ENCODE measurements around the gene IFFO2. TPM values are rescaled to one million over a fixed set of nuclear protein-coding genes. Genes with fewer than 3 reads are reported as not detected.

Gene IFFO2
- total and polyA plus RNA-seq, 4 donors = 0.88 to 7.4 (median 3.0) TPM

DNA sequence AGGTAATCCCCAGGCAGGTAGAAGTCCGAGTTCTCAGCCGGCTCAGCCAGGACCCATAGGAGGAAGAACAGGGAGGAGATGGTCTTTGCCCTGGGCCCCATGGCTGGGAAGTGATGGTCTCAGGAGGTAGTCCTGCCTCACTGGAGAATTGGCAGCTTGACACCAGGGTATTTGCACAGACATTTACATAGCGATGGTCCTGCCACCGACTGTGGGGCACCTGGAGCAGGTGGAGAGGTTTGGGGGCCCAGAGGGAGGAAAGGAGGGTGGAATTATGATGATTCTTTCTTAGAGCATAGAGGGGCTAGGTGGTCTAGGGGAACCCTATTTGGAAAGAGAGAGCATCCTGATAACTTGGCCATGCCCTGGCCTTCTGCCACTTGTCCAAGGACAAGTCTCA is 96.9 kb downstream of the IFFO2 start, which contains the start of gene TAS1R2:
TAS1R2 (minus strand) TSS at position 101 of the 400 bp plus-strand sequence; CDS start at position 101, 0 bp downstream.
- Histone ChIP-seq H3K9me3 (ENCODE audit: control insufficient read depth in 4 of 4, low read length in 3 of 4) (no peaks in the 10 kb centered on the region), H3K4me3 (ENCODE audit: low read depth in 1 of 3, low read length in 3 of 3) (no peak within 1 kb of the TSS), H3K9ac (ENCODE audit: low read depth in 1 of 2, low read length in 2 of 2) (no peak within 1 kb of the TSS), H3K27ac (ENCODE audit: low read depth in 1 of 2, low read length in 2 of 2) (no peak within 1 kb of the TSS), H3K4me1 (ENCODE audit: control insufficient read depth in 4 of 4, insufficient read depth in 4 of 4, low read length in 3 of 4) (no peaks in the 10 kb centered on the region), H3K27me3 (ENCODE audit: control insufficient read depth in 4 of 4, insufficient read depth in 4 of 4, low read length in 3 of 4) (no peaks in the 10 kb centered on the region), H3K36me3 (ENCODE audit: control insufficient read depth in 4 of 4, insufficient read depth in 3 of 4, low read depth in 1 of 4, low read length in 3 of 4) (no peaks in the 10 kb centered on the region)
- 71% methylated on average over 4 of the region's 4 CpGs for WGBS
- no peak for DNase-seq (ENCODE audit: low spot score)
- TF ChIP-seq EGR1 (IDR thresholded peaks at IDR 0.05; ENCODE audit: low read depth in 2 of 2) (no peak), NR2F2 (IDR thresholded peaks at IDR 0.05) (no peak), JUND (IDR thresholded peaks at IDR 0.05) (no peak), GABPA (IDR thresholded peaks at IDR 0.05 in 1 of 2, conservative IDR thresholded peaks at IDR 0.05 in 1 of 2) (no peak), FOXA2 (IDR thresholded peaks at IDR 0.05) (no peak), FOXA1 (IDR thresholded peaks at IDR 0.05) (no peak), HNF4G (IDR thresholded peaks at IDR 0.05) (no peak), YY1 (IDR thresholded peaks at IDR 0.05) (no peak), TAF1 (conservative IDR thresholded peaks at IDR 0.05) (no peak), SP1 (IDR thresholded peaks at IDR 0.05) (no peak), HNF4A (conservative IDR thresholded peaks at IDR 0.05) (no peak), RAD21 (IDR thresholded peaks at IDR 0.05) (no peak), RXRA (IDR thresholded peaks at IDR 0.05) (no peak)
- TF ChIP-seq, protein P1, sequence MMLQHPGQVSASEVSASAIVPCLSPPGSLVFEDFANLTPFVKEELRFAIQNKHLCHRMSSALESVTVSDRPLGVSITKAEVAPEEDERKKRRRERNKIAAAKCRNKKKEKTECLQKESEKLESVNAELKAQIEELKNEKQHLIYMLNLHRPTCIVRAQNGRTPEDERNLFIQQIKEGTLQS (IDR thresholded peaks at IDR 0.05) = no peak
- TF ChIP-seq, protein P2, sequence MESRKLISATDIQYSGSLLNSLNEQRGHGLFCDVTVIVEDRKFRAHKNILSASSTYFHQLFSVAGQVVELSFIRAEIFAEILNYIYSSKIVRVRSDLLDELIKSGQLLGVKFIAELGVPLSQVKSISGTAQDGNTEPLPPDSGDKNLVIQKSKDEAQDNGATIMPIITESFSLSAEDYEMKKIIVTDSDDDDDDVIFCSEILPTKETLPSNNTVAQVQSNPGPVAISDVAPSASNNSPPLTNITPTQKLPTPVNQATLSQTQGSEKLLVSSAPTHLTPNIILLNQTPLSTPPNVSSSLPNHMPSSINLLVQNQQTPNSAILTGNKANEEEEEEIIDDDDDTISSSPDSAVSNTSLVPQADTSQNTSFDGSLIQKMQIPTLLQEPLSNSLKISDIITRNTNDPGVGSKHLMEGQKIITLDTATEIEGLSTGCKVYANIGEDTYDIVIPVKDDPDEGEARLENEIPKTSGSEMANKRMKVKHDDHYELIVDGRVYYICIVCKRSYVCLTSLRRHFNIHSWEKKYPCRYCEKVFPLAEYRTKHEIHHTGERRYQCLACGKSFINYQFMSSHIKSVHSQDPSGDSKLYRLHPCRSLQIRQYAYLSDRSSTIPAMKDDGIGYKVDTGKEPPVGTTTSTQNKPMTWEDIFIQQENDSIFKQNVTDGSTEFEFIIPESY (IDR thresholded peaks at IDR 0.05) = no peak
- TF ChIP-seq, protein P3, sequence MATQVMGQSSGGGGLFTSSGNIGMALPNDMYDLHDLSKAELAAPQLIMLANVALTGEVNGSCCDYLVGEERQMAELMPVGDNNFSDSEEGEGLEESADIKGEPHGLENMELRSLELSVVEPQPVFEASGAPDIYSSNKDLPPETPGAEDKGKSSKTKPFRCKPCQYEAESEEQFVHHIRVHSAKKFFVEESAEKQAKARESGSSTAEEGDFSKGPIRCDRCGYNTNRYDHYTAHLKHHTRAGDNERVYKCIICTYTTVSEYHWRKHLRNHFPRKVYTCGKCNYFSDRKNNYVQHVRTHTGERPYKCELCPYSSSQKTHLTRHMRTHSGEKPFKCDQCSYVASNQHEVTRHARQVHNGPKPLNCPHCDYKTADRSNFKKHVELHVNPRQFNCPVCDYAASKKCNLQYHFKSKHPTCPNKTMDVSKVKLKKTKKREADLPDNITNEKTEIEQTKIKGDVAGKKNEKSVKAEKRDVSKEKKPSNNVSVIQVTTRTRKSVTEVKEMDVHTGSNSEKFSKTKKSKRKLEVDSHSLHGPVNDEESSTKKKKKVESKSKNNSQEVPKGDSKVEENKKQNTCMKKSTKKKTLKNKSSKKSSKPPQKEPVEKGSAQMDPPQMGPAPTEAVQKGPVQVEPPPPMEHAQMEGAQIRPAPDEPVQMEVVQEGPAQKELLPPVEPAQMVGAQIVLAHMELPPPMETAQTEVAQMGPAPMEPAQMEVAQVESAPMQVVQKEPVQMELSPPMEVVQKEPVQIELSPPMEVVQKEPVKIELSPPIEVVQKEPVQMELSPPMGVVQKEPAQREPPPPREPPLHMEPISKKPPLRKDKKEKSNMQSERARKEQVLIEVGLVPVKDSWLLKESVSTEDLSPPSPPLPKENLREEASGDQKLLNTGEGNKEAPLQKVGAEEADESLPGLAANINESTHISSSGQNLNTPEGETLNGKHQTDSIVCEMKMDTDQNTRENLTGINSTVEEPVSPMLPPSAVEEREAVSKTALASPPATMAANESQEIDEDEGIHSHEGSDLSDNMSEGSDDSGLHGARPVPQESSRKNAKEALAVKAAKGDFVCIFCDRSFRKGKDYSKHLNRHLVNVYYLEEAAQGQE (IDR thresholded peaks at IDR 0.05) = no peak
- TF ChIP-seq, protein P4, sequence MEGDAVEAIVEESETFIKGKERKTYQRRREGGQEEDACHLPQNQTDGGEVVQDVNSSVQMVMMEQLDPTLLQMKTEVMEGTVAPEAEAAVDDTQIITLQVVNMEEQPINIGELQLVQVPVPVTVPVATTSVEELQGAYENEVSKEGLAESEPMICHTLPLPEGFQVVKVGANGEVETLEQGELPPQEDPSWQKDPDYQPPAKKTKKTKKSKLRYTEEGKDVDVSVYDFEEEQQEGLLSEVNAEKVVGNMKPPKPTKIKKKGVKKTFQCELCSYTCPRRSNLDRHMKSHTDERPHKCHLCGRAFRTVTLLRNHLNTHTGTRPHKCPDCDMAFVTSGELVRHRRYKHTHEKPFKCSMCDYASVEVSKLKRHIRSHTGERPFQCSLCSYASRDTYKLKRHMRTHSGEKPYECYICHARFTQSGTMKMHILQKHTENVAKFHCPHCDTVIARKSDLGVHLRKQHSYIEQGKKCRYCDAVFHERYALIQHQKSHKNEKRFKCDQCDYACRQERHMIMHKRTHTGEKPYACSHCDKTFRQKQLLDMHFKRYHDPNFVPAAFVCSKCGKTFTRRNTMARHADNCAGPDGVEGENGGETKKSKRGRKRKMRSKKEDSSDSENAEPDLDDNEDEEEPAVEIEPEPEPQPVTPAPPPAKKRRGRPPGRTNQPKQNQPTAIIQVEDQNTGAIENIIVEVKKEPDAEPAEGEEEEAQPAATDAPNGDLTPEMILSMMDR (IDR thresholded peaks at IDR 0.05; ENCODE audit: low read depth, low read length, missing input control) = no peak
- TF ChIP-seq, protein P5, sequence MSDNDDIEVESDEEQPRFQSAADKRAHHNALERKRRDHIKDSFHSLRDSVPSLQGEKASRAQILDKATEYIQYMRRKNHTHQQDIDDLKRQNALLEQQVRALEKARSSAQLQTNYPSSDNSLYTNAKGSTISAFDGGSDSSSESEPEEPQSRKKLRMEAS (IDR thresholded peaks at IDR 0.05) = no peak

Measured in liver (tissue), 9 donors.